HG03097 (cell line): ENCODE results near the gene SSTR4.

Experiments
- ATAC-seq: cut with Tn5 transposase; IDR thresholded peaks from one replicate; pipeline ENCODE4 v1.9.1; 2021; ENCODE audit not compliant: unreplicated experiment, low FRiP score

Gene SSTR4

DNA sequence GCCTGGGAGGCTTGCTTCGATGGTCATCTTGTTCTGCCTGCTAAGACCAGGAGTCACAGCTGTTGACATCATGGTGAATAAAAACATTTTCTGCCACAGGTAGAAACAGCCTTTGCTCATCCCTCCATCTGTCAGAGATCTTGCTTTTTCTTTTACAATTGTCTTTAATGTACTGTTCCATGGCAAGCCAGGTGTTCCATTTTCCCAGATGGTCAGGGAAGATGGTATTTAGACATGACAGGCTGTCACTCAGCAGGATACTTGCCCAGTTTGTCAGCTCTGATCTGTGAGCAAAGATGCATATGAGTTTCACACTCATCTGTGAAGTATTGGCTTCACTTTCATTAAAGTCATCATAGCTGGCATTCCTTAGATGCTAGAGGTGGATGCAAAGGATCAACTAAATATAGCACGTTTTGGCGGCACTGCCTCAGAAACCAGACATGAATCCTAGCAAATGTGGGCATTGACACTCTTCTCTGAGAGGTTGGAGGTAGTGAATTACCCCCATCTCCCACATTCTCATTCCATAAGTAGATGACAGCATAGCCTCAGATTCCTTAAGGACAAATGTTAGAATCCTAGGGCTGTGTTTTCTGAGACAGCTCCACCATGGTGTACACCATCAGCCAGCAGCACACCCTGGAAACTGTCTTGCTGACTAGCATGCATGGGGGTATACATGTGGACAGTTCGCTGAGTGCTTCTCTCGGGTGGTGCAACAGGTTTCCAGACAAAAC lies 4.2 kb downstream of the SSTR4 start:
- no peak for ATAC-seq

- ATAC-seq, result no peak
Observed at GRCh38 chr20:23039885-23040508, 4.9 kb downstream of the SSTR4 start.

- ATAC-seq, result no peak
Observed at GRCh38 chr20:23042270-23042669, 7.2 kb downstream of the SSTR4 start.

DNA sequence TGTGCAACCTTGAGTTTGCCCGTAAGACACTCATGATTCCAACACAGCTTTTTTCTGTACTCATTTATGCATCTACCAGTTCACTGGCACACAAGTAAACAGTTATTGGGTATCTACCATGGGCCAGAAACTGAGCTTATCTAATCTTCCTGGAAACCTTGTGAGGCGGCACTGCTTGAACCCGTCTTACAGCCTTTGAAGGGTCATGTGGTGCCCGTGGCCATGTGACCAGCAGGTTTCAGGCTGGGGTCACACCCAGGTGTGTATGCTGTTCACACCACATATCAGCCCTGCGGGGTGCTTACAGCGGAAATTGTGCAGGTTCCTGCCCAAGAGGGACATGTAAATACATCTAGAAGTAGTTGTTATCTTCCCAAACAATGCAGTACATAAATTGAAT lies 8.3 kb downstream of the SSTR4 start:
- ATAC-seq, result no peak

DNA sequence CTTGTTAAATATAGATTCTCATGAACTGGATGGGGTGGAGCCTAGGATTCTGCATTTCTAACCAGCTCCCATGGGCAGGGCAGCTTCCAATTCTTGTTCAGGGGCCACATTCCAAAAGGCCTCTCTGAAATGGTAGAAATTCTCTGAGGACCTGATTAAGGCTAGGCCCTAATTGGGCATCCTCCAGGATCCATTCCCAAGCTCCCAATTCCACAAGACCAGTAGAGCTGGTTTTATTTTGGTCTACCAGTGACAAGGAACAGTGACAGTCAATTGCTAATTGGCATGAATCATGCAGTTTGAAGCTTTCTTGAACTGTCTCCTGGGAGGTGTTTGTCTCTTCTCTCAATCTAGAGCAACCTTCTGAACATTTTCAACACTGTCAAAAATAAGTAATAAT lies 11.3 kb downstream of the SSTR4 start:
- no peak for ATAC-seq

- ATAC-seq, result no peak
Observed at GRCh38 chr20:23047001-23047737, 12.1 kb downstream of the SSTR4 start.

DNA sequence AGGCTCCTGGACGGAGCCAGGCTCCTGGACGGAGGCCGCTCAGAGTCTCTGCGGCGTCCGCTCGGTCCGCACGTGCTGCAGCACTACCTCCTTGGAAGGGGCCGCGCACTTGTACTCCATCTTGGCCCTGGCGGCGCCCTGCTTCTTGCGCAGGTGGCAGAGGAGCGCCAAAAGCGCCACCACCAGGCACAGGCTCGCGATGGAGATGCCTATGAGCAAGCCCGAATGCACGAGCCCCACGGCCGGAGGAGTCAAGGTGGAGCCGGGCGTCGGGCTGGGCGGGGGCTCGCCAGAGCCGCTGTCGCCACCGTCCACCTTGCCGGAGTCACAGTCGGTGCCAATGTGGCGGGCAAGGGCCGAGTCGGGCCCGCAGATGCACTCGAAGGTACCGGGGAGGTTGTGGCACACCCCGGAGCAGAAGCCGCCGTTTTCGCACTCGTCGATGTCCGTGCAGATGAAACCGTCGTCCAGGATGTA lies 12.7 kb downstream of the SSTR4 start:
- no peak for ATAC-seq

GRCh38 chr20:23048283-23049200 lies 13.4 kb downstream of the SSTR4 start:
- no peak for ATAC-seq

DNA sequence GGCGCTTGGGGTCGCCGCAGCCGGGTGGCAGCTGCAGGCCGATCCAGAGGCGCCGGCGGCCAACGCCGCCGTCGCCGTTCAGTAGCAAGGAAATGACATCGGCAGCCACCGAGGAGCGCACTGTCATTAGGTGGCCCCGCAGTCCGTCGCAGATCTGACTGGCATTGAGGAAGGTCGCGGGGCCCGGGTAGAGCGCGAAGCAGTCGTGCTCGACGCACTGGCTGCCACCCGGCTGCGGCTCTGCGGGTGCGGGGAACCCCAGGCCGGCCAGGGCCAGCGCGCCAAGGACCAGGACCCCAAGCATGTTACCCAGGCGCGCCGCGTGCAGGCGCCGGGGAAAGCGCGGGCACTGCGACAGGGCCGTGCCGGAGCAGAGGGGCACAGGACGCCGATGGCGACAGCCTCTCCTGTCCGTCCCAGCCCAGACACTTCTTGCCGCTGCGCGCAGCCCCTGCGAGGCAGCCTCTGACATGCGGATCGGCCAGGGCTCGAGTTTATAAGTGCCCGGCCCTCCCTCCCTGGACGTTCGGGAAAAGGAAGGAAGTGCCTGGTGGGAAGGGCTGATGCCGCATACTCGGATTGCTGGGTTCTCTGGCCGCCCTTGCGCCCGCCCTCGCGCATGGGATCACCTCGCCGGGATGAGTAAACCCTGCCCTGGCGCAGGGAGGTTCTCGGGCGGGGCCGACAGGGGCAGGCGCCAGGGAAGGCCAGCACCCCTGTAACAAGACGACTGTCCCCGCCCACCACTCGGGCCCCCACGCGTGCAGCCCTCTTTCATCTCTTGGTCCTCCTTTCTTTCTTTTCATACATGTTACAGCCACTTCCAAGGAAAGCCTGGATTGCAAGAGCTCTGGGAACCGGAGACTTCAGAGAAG lies 14.3 kb downstream of the SSTR4 start, which contains the start of gene THBD:
THBD (minus strand) TSS at position 472 of the 875 bp plus-strand sequence; CDS start at position 304, 168 bp downstream.
- ATAC-seq, result no peak

GRCh38 chr20:23050076-23050838 lies 15.1 kb downstream of the SSTR4 start:
- no peak for ATAC-seq

DNA sequence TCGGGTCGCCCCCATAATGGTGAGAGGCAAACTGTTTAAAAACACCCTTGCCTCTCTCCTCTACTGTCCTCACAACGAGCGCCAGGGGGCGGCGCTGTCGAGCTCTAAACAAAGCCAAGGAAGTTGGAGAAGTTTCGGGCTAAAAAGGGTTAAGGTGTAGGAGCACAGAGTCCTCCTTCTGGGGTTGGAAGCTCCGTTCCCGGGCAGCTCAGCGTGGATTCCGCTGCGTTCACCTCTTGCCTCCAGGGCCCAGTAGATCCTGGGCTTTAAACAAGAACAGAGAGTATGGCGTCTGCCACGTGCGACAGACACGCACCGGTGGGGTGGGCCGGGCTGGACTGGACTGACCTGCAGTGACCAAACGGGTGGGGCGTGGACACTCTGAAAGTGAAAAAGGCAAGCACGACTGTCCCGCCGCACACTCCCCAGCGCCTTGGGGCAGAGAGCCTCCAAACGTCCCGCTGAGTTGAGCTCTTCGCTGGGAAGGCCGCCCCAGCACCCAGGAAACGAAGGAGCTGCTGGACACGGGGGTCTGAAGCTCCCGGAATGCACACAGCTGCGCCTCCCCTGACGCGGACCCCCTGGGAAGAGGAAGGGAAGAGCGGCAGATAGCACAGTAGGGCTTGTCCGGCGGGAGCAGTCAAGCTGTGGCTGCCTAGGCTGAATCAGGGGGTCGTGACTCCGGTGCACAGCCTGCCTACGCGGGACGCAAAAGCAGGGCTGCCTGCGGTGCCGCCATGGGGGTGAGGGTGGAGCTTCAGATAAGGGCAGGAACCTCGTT lies 15.9 kb downstream of the SSTR4 start:
- ATAC-seq, result no peak

- no peak for ATAC-seq
Observed at GRCh38 chr20:23052904-23053303, 17.8 kb downstream of the SSTR4 start.

DNA sequence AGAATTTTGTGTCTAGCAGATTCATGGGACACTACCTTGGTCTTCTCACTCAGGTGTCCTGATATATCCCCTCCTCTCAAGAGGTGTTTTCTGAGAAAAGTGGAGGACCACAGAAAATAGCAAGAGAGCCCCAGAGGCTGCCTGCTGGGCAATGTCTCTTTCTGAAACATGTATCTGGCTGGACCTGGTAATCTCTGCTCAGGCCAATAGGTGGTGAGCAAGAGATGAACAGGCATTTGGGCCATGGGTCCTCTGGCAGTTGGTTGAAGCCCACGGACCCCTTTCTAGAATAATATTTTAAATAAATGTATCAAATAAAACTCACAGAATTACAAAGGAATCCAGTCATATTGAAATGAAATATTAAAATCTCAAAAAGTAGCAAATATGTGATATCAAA lies 23.1 kb downstream of the SSTR4 start:
- ATAC-seq, result no peak

- no peak for ATAC-seq
Observed at GRCh38 chr20:23059001-23059400, 23.9 kb downstream of the SSTR4 start.

DNA sequence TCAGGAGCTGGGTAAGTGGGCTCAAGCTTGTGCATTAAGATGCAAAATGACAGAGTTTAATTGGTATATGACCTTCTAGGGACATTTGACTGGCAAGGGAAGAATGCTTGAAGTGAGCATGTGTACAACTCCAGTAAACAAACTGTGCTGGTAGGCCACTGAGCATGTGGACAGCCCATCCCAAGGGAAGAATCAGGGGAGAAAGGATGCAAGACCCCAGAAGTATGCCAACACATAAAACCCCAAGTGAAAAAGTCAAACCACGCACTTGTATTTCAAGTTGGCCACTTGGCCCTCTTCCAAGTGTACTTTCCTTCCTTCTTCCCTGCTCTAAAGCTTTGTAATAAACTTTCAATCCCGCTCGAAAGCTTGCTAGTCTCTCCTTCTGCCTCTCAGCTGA lies 24.7 kb downstream of the SSTR4 start:
- ATAC-seq, result no peak

GRCh38 chr20:23060629-23061028 lies 25.5 kb downstream of the SSTR4 start:
- no peak for ATAC-seq

GRCh38 chr20:23061262-23061661 lies 26.1 kb downstream of the SSTR4 start:
- ATAC-seq, result no peak
